GM12874 (cell line): Measurements from ENCODE around the gene TTC31.

Experiments used
- CTCF ChIP-seq: IDR thresholded peaks from 2 replicates; pipeline ENCODE4 v1.5.1; 2011; ENCODE audit warnings: low read depth, mild to moderate bottlenecking, control low read depth, low read length, moderate library complexity; ENCODE audit not compliant: insufficient read depth

TTC31 gene

GRCh38 chr2:74516650-74517049 lies 33.8 kb downstream of the TTC31 start:
- no peak for TF ChIP-seq CTCF

- TF ChIP-seq CTCF = no peak
These were observed 39.6 kb downstream of the TTC31 start for GRCh38 chr2:74522516-74522915.

GRCh38 chr2:74524005-74524404 lies 41.1 kb downstream of the TTC31 start:
- TF ChIP-seq CTCF = no peak

GRCh38 chr2:74524955-74525716 lies 42.3 kb downstream of the TTC31 start:
- TF ChIP-seq CTCF = no peak

GRCh38 chr2:74525717-74526648 lies 43.1 kb downstream of the TTC31 start, which contains the start of gene DQX1:
Gene DQX1, minus strand, starts transcription at chr2:74526231. Its CDS starts 502 bp downstream, at chr2:74525729.
- TF ChIP-seq CTCF = no peak

- no peak for TF ChIP-seq CTCF
These were observed 43.9 kb downstream of the TTC31 start for GRCh38 chr2:74526649-74527230.

- no peak for TF ChIP-seq CTCF
These were observed 44.9 kb downstream of the TTC31 start for GRCh38 chr2:74527741-74528140.
